ENCODE measurements around the gene FBXO21.

Gene FBXO21

GRCh38 chr12:117139025-117139717 is 51.1 kb downstream of the FBXO21 start:
- DNase-seq (ENCODE audit: low spot score), result no peak

GRCh38 chr12:117134721-117135120 is 55.5 kb downstream of the FBXO21 start:
- DNase-seq (ENCODE audit: low spot score), result no peak

- no peak for DNase-seq (ENCODE audit: low spot score)
Observed at GRCh38 chr12:117134059-117134458, 56.2 kb downstream of the FBXO21 start.

GRCh38 chr12:117130801-117131200 is 59.5 kb downstream of the FBXO21 start:
- DNase-seq (ENCODE audit: low spot score), result no peak

GRCh38 chr12:117129391-117129790 is 60.9 kb downstream of the FBXO21 start:
- no peak for DNase-seq (ENCODE audit: low spot score)

- no peak for DNase-seq (ENCODE audit: low spot score)
Observed at GRCh38 chr12:117127933-117128823, 62.1 kb downstream of the FBXO21 start.

GRCh38 chr12:117126335-117126734 is 63.9 kb downstream of the FBXO21 start:
- no peak for DNase-seq (ENCODE audit: low spot score)

- no peak for DNase-seq (ENCODE audit: low spot score)
Observed at GRCh38 chr12:117125767-117126166, 64.5 kb downstream of the FBXO21 start.

GRCh38 chr12:117125272-117125613 is 65.0 kb downstream of the FBXO21 start:
- DNase-seq (ENCODE audit: low spot score), result no peak

GRCh38 chr12:117124421-117125271 is 65.6 kb downstream of the FBXO21 start:
- DNase-seq (ENCODE audit: low spot score), result no peak

- no peak for DNase-seq (ENCODE audit: low spot score)
Observed at GRCh38 chr12:117121441-117121840, 68.8 kb downstream of the FBXO21 start.

GRCh38 chr12:117120787-117121186 is 69.5 kb downstream of the FBXO21 start:
- no peak for DNase-seq (ENCODE audit: low spot score)

- no peak for DNase-seq (ENCODE audit: low spot score)
Observed at GRCh38 chr12:117119592-117120198, 70.6 kb downstream of the FBXO21 start.

- no peak for DNase-seq (ENCODE audit: low spot score)
Observed at GRCh38 chr12:117118838-117119591, 71.3 kb downstream of the FBXO21 start.

GRCh38 chr12:117114784-117115183 is 75.5 kb downstream of the FBXO21 start:
- no peak for DNase-seq (ENCODE audit: low spot score)

GRCh38 chr12:117113231-117113630 is 77.0 kb downstream of the FBXO21 start:
- no peak for DNase-seq (ENCODE audit: low spot score)

- DNase-seq (ENCODE audit: low spot score), result no peak
Observed at GRCh38 chr12:117111821-117112595, 78.3 kb downstream of the FBXO21 start.

GRCh38 chr12:117111386-117111785 is 78.9 kb downstream of the FBXO21 start:
- no peak for DNase-seq (ENCODE audit: low spot score)

- DNase-seq (ENCODE audit: low spot score), result no peak
Observed at GRCh38 chr12:117109943-117110635, 80.2 kb downstream of the FBXO21 start.

GRCh38 chr12:117105902-117106301 is 84.4 kb downstream of the FBXO21 start:
- DNase-seq (ENCODE audit: low spot score), result no peak
